WTC11 (cell line): ENCODE data around the gene RSU1. TPM values are rescaled to one million over a fixed set of nuclear protein-coding genes. Genes with fewer than 3 reads are reported as not detected.

Source experiments
- ATAC-seq: fragments of 200-7000 bp; cut with Tn5 transposase; 2 replicates; pipeline ENCODE4 v1.10.0; 2021; ENCODE audit warnings: mild to moderate bottlenecking, moderate library complexity
- CTCF ChIA-PET: fragments of 300-600 bp; sonication (Branson Sonifier 250); formaldehyde crosslinking; loops from one replicate; lab custom pipeline; 2021; ENCODE audit warnings: antibody characterized with exemption; lab: Charles Lee
- POLR2A ChIA-PET: fragments of 350-600 bp; sonication (Branson Sonifier 250); formaldehyde crosslinking; loops from one replicate; lab custom pipeline; 2021; ENCODE audit warnings: antibody characterized with exemption; lab: Charles Lee
- DNase-seq: peaks from one replicate; pipeline ENCODE4 v3.0.0; 2021; ENCODE audit warnings: low spot score
- H3K27ac Mint-ChIP-seq: 2 replicates; pipeline ENCODE4 v1.8.0; 2021; ENCODE audit warnings: mixed read lengths
- H3K27me3 Mint-ChIP-seq: 2 replicates; pipeline ENCODE4 v1.8.0; 2021; ENCODE audit warnings: low read depth, mild to moderate bottlenecking, moderate library complexity, mixed read lengths
- H3K36me3 Mint-ChIP-seq: 2 replicates; pipeline ENCODE4 v1.8.0; 2021; ENCODE audit warnings: mixed read lengths
- H3K4me1 Mint-ChIP-seq: 2 replicates; pipeline ENCODE4 v1.8.0; 2022; ENCODE audit warnings: mixed read lengths
- H3K4me3 Mint-ChIP-seq: 2 replicates; pipeline ENCODE4 v1.8.0; 2021; ENCODE audit warnings: mild to moderate bottlenecking, moderate library complexity, mixed read lengths
- H3K9me3 Mint-ChIP-seq: 2 replicates; pipeline ENCODE4 v1.8.0; 2021; ENCODE audit warnings: mixed read lengths
- AR ChIP-seq: fragments of 250-450 bp; sonication (Bioruptor Pico); IDR thresholded peaks from 2 replicates; pipeline ENCODE4 v1.9.0; 2021; ENCODE audit warnings: mild to moderate bottlenecking
- CDX4 ChIP-seq: fragments of 250-450 bp; sonication (Bioruptor Pico); IDR thresholded peaks from 2 replicates; pipeline ENCODE4 v1.9.0; 2021; ENCODE audit warnings: moderate library complexity, mild to moderate bottlenecking, inconsistent platforms, borderline replicate concordance
- ESRRA ChIP-seq: sonication (generic); formaldehyde crosslinking; IDR thresholded peaks from 2 replicates; pipeline ENCODE4 v1.8.1; 2022; ENCODE audit warnings: mild to moderate bottlenecking, missing genetic modification reagents, borderline replicate concordance
- ETV6 ChIP-seq: sonication (generic); formaldehyde crosslinking; IDR thresholded peaks from 2 replicates; pipeline ENCODE4 v1.8.1; 2022; ENCODE audit warnings: mild to moderate bottlenecking, missing genetic modification reagents
- FOXK1 ChIP-seq: sonication (generic); formaldehyde crosslinking; IDR thresholded peaks from 2 replicates; pipeline ENCODE4 v1.8.0; 2022; ENCODE audit warnings: mild to moderate bottlenecking, moderate library complexity, missing genetic modification reagents
- IRF2 ChIP-seq: sonication (generic); formaldehyde crosslinking; IDR thresholded peaks from 2 replicates; pipeline ENCODE4 v1.8.0; 2022; ENCODE audit warnings: low read depth, missing genetic modification reagents, borderline replicate concordance
- JAZF1 ChIP-seq: fragments of 250-450 bp; sonication (Bioruptor Pico); IDR thresholded peaks from 2 replicates; pipeline ENCODE4 v1.9.0; 2021; ENCODE audit warnings: moderate library complexity, mild to moderate bottlenecking, inconsistent platforms
- NFE2L1 ChIP-seq: sonication (generic); formaldehyde crosslinking; IDR thresholded peaks from 2 replicates; pipeline ENCODE4 v1.8.1; 2023; ENCODE audit warnings: missing genetic modification reagents
- NFYB ChIP-seq: sonication (generic); formaldehyde crosslinking; conservative IDR thresholded peaks from 2 replicates; pipeline ENCODE4 v1.8.0; 2022; ENCODE audit warnings: low read depth, missing genetic modification reagents
- NR3C1 ChIP-seq: sonication (generic); formaldehyde crosslinking; conservative IDR thresholded peaks from 2 replicates; pipeline ENCODE4 v1.8.1; 2023; ENCODE audit warnings: low read depth, mild to moderate bottlenecking, missing genetic modification reagents
- PRRX2 ChIP-seq: fragments of 250-450 bp; sonication (Bioruptor Pico); IDR thresholded peaks from 2 replicates; pipeline ENCODE4 v1.8.0; 2021; ENCODE audit warnings: mild to moderate bottlenecking
- USF1 ChIP-seq: sonication (generic); formaldehyde crosslinking; IDR thresholded peaks from 2 replicates; pipeline ENCODE4 v1.8.0; 2022; ENCODE audit warnings: mild to moderate bottlenecking, missing genetic modification reagents
- ZBTB43 ChIP-seq: sonication (generic); formaldehyde crosslinking; IDR thresholded peaks from 2 replicates; pipeline ENCODE4 v1.8.1; 2023; ENCODE audit warnings: mild to moderate bottlenecking, missing genetic modification reagents
- ZMAT4 ChIP-seq: fragments of 250-450 bp; sonication (Bioruptor Pico); IDR thresholded peaks from 2 replicates; pipeline ENCODE4 v1.9.0; 2021; ENCODE audit warnings: mild to moderate bottlenecking
- ZNF121 ChIP-seq: sonication (generic); formaldehyde crosslinking; IDR thresholded peaks from 2 replicates; pipeline ENCODE4 v1.8.0; 2023; ENCODE audit warnings: missing genetic modification reagents
- ZNF423 ChIP-seq: fragments of 250-450 bp; sonication (Bioruptor Pico); IDR thresholded peaks from 2 replicates; pipeline ENCODE4 v2.1.2; 2022; ENCODE audit warnings: mild to moderate bottlenecking, moderate library complexity
- ZNF425 ChIP-seq: fragments of 250-450 bp; sonication (Bioruptor Pico); conservative IDR thresholded peaks from 2 replicates; pipeline ENCODE4 v1.9.0; 2021; ENCODE audit warnings: mild to moderate bottlenecking
- ZSCAN18 ChIP-seq: fragments of 250-450 bp; sonication (Bioruptor Pico); IDR thresholded peaks from 2 replicates; pipeline ENCODE4 v2.1.2; 2022; ENCODE audit warnings: mild to moderate bottlenecking, moderate library complexity
- total RNA-seq: library from RNA; stranded (reverse); gene quantifications from 3 replicates; pipeline ENCODE4 v1.2.3, GENCODE V29; 2021

Gene RSU1
- total RNA-seq, 1 experiment from 2014 or later = 46.4 TPM

- no peak for DNase-seq
- Mint-ChIP-seq H3K27me3 (no peaks in the 10 kb centered on the region), H3K4me1 (peaks cover 3% of the 10 kb centered on the region; the same call in 1 of the 2 replicates), H3K27ac (no peak overlapping the region), H3K36me3 (no peaks in the 10 kb centered on the region), H3K9me3 (no peaks in the 10 kb centered on the region), H3K4me3 (no peak overlapping the region)
- no peak for ATAC-seq
- POLR2A ChIA-PET = interaction anchor here (0.6 kb wide), 1 partner anchor 1316 kb away, joined by 4 read pairs; no protein-coding TSS in a partner anchor
- no peak for TF ChIP-seq ZSCAN18
- TF ChIP-seq NR3C1 (CRISPR knock-in tag) = no peak
- TF ChIP-seq, all 79 proteins: peak for 0
- CTCF ChIA-PET = no interaction called here
Measured at GRCh38 chr10:16649757-16650156, 167.5 kb downstream of the RSU1 start.

GRCh38 chr10:16648366-16648765 is 168.9 kb downstream of the RSU1 start:
- POLR2A ChIA-PET = interaction anchor here (0.6 kb wide), 1 partner anchor 22 kb away, joined by 3 read pairs; no protein-coding TSS in a partner anchor
- no peaks in the 10 kb centered on the region for H3K27me3 Mint-ChIP-seq
- CTCF ChIA-PET = interaction anchor here (0.5 kb wide), 1 partner anchor 41 kb away, joined by 3 read pairs; no protein-coding TSS in a partner anchor
- no peaks in the 10 kb centered on the region for H3K36me3 Mint-ChIP-seq
- DNase-seq = no peak
- no peak overlapping the region for H3K27ac Mint-ChIP-seq
- H3K4me1 Mint-ChIP-seq = peaks cover 14% of the 10 kb centered on the region
- H3K4me3 Mint-ChIP-seq = no peak overlapping the region
- ATAC-seq = no peak
- H3K9me3 Mint-ChIP-seq = no peaks in the 10 kb centered on the region
- TF ChIP-seq USF1 (CRISPR knock-in tag) (no peak), ZBTB43 (CRISPR knock-in tag) (no peak), FOXK1 (no peak), PRRX2 (no peak), ZMAT4 (CRISPR knock-in tag) (no peak), ZNF121 (CRISPR knock-in tag) (no peak), ETV6 (CRISPR knock-in tag) (no peak), JAZF1 (CRISPR knock-in tag) (no peak), NFE2L1 (CRISPR knock-in tag) (no peak)

GRCh38 chr10:16646181-16647059 is 170.8 kb downstream of the RSU1 start:
- no peaks in the 10 kb centered on the region for H3K9me3 Mint-ChIP-seq
- no peak overlapping the region for H3K27ac Mint-ChIP-seq
- ATAC-seq (no peak), DNase-seq (no peak)
- no peaks in the 10 kb centered on the region for H3K27me3 Mint-ChIP-seq
- H3K4me3 Mint-ChIP-seq = no peak overlapping the region
- POLR2A ChIA-PET = no interaction called here
- CTCF ChIA-PET = no interaction called here
- H3K36me3 Mint-ChIP-seq = no peaks in the 10 kb centered on the region
- peaks cover 14% of the 10 kb centered on the region for H3K4me1 Mint-ChIP-seq
- TF ChIP-seq CDX4 (CRISPR knock-in tag) (no peak), ESRRA (CRISPR knock-in tag) (no peak), ZNF423 (CRISPR knock-in tag) (no peak), AR (CRISPR knock-in tag) (no peak), IRF2 (no peak), ZNF425 (no peak), NFYB (CRISPR knock-in tag) (no peak), ZSCAN18 (no peak)
